Measurements from ENCODE around the gene CLDN8. TPM values are rescaled to one million over a fixed set of nuclear protein-coding genes. Genes with fewer than 3 reads are reported as not detected.

The CLDN8 gene
- total RNA-seq, 4 donors from 2014 or later, result not detected

- WGBS, 2 donors, result 86 to 92% methylated on average over 2 of the region's 2 CpGs
- H3K4me3 ChIP-seq, result no peak overlapping the region
- no peak for DNase-seq (ENCODE audit: low spot score in 2 of 2)
- no peaks in the 10 kb centered on the region for H3K27me3 ChIP-seq
- no peak for TF ChIP-seq EP300 (IDR thresholded peaks at IDR 0.05)
- TF ChIP-seq POLR2A (IDR thresholded peaks at IDR 0.05), result no peak
- TF ChIP-seq CTCF (IDR thresholded peaks at IDR 0.05), result no peak
- no peaks in the 10 kb centered on the region for H3K9me3 ChIP-seq
- no peaks in the 10 kb centered on the region for H3K36me3 ChIP-seq
- H3K4me1 ChIP-seq, result no peaks in the 10 kb centered on the region
- H3K27ac ChIP-seq, result no peak overlapping the region
Measured at GRCh38 chr21:30193201-30193600, 22.7 kb downstream of the CLDN8 start.

- 80 to 82% methylated on average over 7 of the region's 7 CpGs for WGBS, 2 donors
- TF ChIP-seq EP300 (IDR thresholded peaks at IDR 0.05), result no peak
- no peak for TF ChIP-seq POLR2A (IDR thresholded peaks at IDR 0.05)
- no peak for TF ChIP-seq CTCF (IDR thresholded peaks at IDR 0.05)
- Histone ChIP-seq H3K27me3 (no peaks in the 10 kb centered on the region), H3K4me1 (no peaks in the 10 kb centered on the region), H3K27ac (no peak overlapping the region), H3K36me3 (no peaks in the 10 kb centered on the region), H3K4me3 (no peak overlapping the region), H3K9me3 (no peaks in the 10 kb centered on the region)
- DNase-seq (ENCODE audit: low spot score in 2 of 2), result no peak
Measured at GRCh38 chr21:30190554-30190953, 25.3 kb downstream of the CLDN8 start.

GRCh38 chr21:30189773-30190172 lies 26.1 kb downstream of the CLDN8 start:
- H3K4me1 ChIP-seq, result no peaks in the 10 kb centered on the region
- H3K27ac ChIP-seq, result no peak overlapping the region
- no peak overlapping the region for H3K4me3 ChIP-seq
- H3K36me3 ChIP-seq, result no peaks in the 10 kb centered on the region
- no peaks in the 10 kb centered on the region for H3K27me3 ChIP-seq
- H3K9me3 ChIP-seq, result no peaks in the 10 kb centered on the region
- TF ChIP-seq EP300 (IDR thresholded peaks at IDR 0.05), result no peak
- no peak for TF ChIP-seq POLR2A (IDR thresholded peaks at IDR 0.05)
- no peak for TF ChIP-seq CTCF (IDR thresholded peaks at IDR 0.05)
- WGBS, 2 donors, result 84 to 87% methylated on average over 3 of the region's 3 CpGs
- no peak for DNase-seq (ENCODE audit: low spot score in 2 of 2)

- Histone ChIP-seq H3K27me3 (no peaks in the 10 kb centered on the region), H3K9me3 (no peaks in the 10 kb centered on the region), H3K36me3 (no peaks in the 10 kb centered on the region), H3K27ac (no peak overlapping the region), H3K4me1 (no peaks in the 10 kb centered on the region), H3K4me3 (no peak overlapping the region)
- DNase-seq (ENCODE audit: low spot score in 2 of 2), result no peak
- TF ChIP-seq CTCF (IDR thresholded peaks at IDR 0.05), result no peak
- TF ChIP-seq POLR2A (IDR thresholded peaks at IDR 0.05), result no peak
- no peak for TF ChIP-seq EP300 (IDR thresholded peaks at IDR 0.05)
- WGBS, 2 donors, result 88 to 92% methylated on average over 2 of the region's 2 CpGs
Measured at GRCh38 chr21:30186242-30186641, 29.7 kb downstream of the CLDN8 start.

- TF ChIP-seq EP300 (IDR thresholded peaks at IDR 0.05), result no peak
- no peak for TF ChIP-seq CTCF (IDR thresholded peaks at IDR 0.05)
- TF ChIP-seq POLR2A (IDR thresholded peaks at IDR 0.05), result no peak
- H3K36me3 ChIP-seq, result no peaks in the 10 kb centered on the region
- H3K27ac ChIP-seq, result no peak overlapping the region
- H3K4me1 ChIP-seq, result no peaks in the 10 kb centered on the region
- no peak for DNase-seq (ENCODE audit: low spot score in 2 of 2)
- 44 to 52% methylated on average over 3 of the region's 3 CpGs for WGBS, 2 donors
- H3K27me3 ChIP-seq, result no peaks in the 10 kb centered on the region
- H3K4me3 ChIP-seq, result no peak overlapping the region
- H3K9me3 ChIP-seq, result no peaks in the 10 kb centered on the region
Measured at GRCh38 chr21:30168086-30168485, 47.8 kb downstream of the CLDN8 start.
